Measurements from ENCODE around the gene KCNA4. TPM values are rescaled to one million over a fixed set of nuclear protein-coding genes. Genes with fewer than 3 reads are reported as not detected.
A peak's percentile ranks its signal among the peaks of the same experiment; 100 is the strongest.
"Not testable (repeated sequence)": the region's sequence is repeated elsewhere in the genome, so short reads cannot be mapped to it uniquely, and the experiment has no call there.

KCNA4 gene
- total RNA-seq, 4 donors from 2014 or later = not detected

GRCh38 chr11:30045921-30046577, 29.2 kb upstream of the KCNA4 start:
- H3K36me3 ChIP-seq = no peaks in the 10 kb centered on the region
- no peaks in the 10 kb centered on the region for H3K27me3 ChIP-seq
- TF ChIP-seq POLR2A (IDR thresholded peaks at IDR 0.05) (no peak), CTCF (IDR thresholded peaks at IDR 0.05) (no peak)
- H3K4me1 ChIP-seq = no peaks in the 10 kb centered on the region
- DNase-seq = no peak
- H3K27ac ChIP-seq = no peak overlapping the region
- no peaks in the 10 kb centered on the region for H3K9me3 ChIP-seq
- no peak overlapping the region for H3K4me3 ChIP-seq

- Histone ChIP-seq H3K4me1 (no peaks in the 10 kb centered on the region), H3K27ac (no peak overlapping the region), H3K36me3 (no peaks in the 10 kb centered on the region), H3K27me3 (no peaks in the 10 kb centered on the region), H3K4me3 (no peak overlapping the region), H3K9me3 (no peaks in the 10 kb centered on the region)
- TF ChIP-seq POLR2A (IDR thresholded peaks at IDR 0.05) (no peak), CTCF (IDR thresholded peaks at IDR 0.05) (no peak)
- peak in 1 of 3 donors; percentile 21 for DNase-seq
Measured at GRCh38 chr11:30045144-30045543, 28.3 kb upstream of the KCNA4 start.

GRCh38 chr11:30041171-30041570, 24.3 kb upstream of the KCNA4 start:
- Histone ChIP-seq H3K27me3 (no peaks in the 10 kb centered on the region), H3K36me3 (no peaks in the 10 kb centered on the region), H3K4me3 (no peak overlapping the region), H3K9me3 (no peaks in the 10 kb centered on the region), H3K27ac (no peak overlapping the region), H3K4me1 (no peaks in the 10 kb centered on the region)
- no peak for DNase-seq
- TF ChIP-seq CTCF (IDR thresholded peaks at IDR 0.05) (no peak), POLR2A (IDR thresholded peaks at IDR 0.05) (no peak)

DNA sequence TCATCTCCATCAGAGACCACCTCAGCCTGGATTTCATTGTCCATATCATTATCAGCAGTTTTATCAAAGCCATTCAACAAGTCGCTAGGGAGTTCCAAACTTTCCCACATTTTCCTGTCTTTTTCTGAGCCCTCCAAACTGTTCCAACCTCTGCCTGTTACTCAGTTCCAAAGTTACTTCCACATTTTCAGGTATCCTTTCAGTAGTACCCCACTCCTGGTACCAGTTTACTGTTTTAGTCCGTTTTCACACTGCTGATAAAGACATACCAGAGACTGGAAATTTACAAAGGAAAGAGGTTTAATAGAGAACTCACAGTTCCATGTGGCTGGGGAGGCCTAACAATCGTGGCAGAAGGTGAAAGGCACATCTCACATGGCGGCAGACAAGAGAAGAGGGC, 17.9 kb upstream of the KCNA4 start:
- not testable (repeated sequence) for H3K27me3 ChIP-seq, H3K4me3 ChIP-seq

DNA sequence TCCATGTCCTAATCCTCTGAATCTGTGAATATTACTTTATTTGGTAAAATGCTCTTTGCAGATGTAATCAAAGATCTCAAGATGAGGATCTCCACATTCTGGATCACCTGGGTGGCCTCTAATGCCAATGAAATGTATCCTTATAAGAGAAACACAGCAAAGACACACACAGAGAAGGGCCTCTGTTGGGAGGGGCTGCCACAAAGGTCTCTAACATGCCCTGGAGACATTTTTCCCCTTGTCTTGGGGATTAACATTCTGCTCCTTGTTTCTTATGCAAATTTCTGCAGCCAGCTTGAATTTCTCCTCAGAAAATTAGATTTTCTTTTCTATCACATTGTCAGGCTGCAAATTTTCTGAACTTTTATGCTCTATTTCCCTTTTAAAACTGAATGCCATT, 17.3 kb upstream of the KCNA4 start:
- not testable (repeated sequence) for H3K9me3 ChIP-seq, H3K4me1 ChIP-seq, H3K36me3 ChIP-seq, H3K4me3 ChIP-seq, H3K27ac ChIP-seq, DNase-seq, H3K27me3 ChIP-seq

More for the DNA sequence above, 17.9 kb upstream of the KCNA4 start:
- H3K4me1 ChIP-seq, H3K27ac ChIP-seq, DNase-seq, H3K36me3 ChIP-seq, H3K9me3 ChIP-seq: not testable (repeated sequence)

DNA sequence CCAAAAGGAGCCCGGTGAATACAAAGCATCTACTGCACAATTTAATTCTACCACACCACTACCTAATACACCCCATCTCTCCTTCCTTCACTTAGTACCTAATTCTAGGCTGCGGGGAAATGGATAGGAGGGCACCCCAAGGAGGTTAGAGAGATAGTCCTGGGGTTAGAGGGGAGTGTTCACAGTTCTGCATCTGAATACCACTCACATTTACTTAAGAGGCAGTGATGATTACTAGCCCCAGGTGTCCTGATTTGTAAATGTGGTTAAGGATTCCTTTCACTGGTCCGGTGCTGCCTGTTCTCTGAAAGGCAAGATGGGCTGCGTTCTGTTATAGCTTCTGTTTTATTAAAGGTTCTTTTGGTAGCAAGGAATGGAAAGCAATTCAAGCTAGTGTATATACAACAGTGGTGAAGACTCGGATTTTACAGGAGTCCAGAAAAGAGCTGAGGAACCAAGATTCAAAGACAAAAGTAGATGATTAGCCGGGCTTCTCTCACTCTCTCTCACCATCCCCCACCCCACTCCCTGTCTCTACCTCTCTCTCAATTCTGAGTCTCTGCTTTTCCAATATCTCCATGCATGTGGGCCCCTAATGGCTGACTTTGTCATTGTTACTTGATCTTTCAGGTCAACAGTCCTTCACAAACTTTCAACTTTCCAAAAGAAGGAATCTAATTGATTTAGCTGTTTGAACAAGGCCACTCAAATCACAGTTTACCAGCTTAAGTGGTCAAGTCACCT, 8.7 kb upstream of the KCNA4 start:
- Histone ChIP-seq H3K27me3 (no peaks in the 10 kb centered on the region), H3K9me3 (no peaks in the 10 kb centered on the region), H3K4me3 (no peak overlapping the region), H3K4me1 (no peaks in the 10 kb centered on the region), H3K27ac (no peak overlapping the region), H3K36me3 (no peaks in the 10 kb centered on the region)
- no peak for DNase-seq
- no peak for TF ChIP-seq CTCF (IDR thresholded peaks at IDR 0.05)
- TF ChIP-seq POLR2A (IDR thresholded peaks at IDR 0.05) = no peak
